Right kidney (tissue), 9 donors: ENCODE results near the gene C6orf52.
"Not testable (repeated sequence)": the region's sequence is repeated elsewhere in the genome, so short reads cannot be mapped to it uniquely, and the experiment has no call there.

Source experiments
- DNase-seq: peaks from one replicate; pipeline ENCODE4 v3.0.0-alpha.2; 2016
- long read RNA-seq, 8 donors: transcript quantifications; one replicate each; lab custom pipeline, GENCODE V29; 2026

Gene C6orf52
- long read RNA-seq, donor 1, partial matches to known transcripts, result 7 of 7 reads
- long read RNA-seq, donor 1, other reads (novel, unspliced or antisense), result 0 of 7 reads
- long read RNA-seq, donor 2, partial matches to known transcripts, result 19 of 20 reads
- long read RNA-seq, donor 2, other reads (novel, unspliced or antisense), result 0 of 20 reads
- long read RNA-seq, donor 3, partial matches to known transcripts, result 6 of 14 reads
- long read RNA-seq, donor 3, other reads (novel, unspliced or antisense), result 8 of 14 reads
- long read RNA-seq, donor 4, partial matches to known transcripts, result 50 of 58 reads
- long read RNA-seq, donor 4, other reads (novel, unspliced or antisense), result 6 of 58 reads
- long read RNA-seq, donor 5, result 0 reads
- long read RNA-seq, donor 6, result 0 reads
- long read RNA-seq, donor 7, partial matches to known transcripts, result 47 of 48 reads
- long read RNA-seq, donor 7, other reads (novel, unspliced or antisense), result 0 of 48 reads
- long read RNA-seq, donor 8, partial matches to known transcripts, result 0 of 1 reads
- long read RNA-seq, donor 8, other reads (novel, unspliced or antisense), result 0 of 1 reads

- DNase-seq, result peak; percentile 100
Observed at GRCh38 chr6:10694302-10695085, at the start of gene C6orf52, which contains the start of gene PAK1IP1. TSS of gene C6orf52 (minus strand) at chr6:10694616. CDS start at chr6:10687550, 7,066 bp downstream. TSS of gene PAK1IP1 (plus strand) at chr6:10694972. CDS start at chr6:10694986, 14 bp downstream.

DNA sequence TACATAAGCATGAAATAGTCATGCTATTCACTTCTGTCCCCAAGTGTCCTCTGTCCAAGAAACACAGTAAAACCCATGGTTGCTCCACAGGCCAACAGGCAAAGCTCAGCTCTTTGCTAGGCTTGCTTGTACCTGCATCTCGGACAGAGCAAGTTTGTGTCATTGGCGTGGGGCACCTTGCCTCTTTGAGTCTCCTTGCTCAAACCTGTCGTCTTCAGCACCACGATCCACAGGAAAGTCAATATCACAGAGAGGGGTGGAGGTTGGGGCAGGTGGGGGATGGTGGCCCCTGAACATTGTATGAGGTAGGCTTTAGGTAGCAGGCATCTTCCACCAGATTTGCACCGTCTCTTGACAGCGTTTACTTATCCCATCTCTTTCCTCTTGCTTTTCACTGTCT lies 49.1 kb upstream of the C6orf52 start:
- no peak for DNase-seq

DNA sequence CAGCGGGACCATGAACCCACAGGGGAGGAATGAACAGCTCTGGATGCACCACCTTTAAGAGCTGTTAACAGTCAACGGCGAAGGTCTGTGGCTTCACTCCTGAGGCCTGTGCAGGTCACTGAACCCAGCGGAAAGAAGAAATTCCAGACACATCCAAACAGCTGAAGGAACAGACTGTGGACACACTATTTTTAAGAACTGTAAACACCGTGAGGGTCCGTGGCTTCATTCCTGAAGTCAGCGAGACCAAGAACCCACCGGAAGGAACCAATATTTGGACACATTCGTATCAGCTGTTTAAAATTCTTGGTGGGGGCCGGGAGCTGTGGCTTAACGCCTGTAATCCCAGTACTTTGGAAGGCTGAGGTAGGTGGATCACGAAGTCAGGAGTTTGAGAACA lies 47.8 kb upstream of the C6orf52 start:
- DNase-seq, result no peak

- DNase-seq, result not testable (repeated sequence)
Observed at GRCh38 chr6:10741643-10742042, 47.2 kb upstream of the C6orf52 start.

DNA sequence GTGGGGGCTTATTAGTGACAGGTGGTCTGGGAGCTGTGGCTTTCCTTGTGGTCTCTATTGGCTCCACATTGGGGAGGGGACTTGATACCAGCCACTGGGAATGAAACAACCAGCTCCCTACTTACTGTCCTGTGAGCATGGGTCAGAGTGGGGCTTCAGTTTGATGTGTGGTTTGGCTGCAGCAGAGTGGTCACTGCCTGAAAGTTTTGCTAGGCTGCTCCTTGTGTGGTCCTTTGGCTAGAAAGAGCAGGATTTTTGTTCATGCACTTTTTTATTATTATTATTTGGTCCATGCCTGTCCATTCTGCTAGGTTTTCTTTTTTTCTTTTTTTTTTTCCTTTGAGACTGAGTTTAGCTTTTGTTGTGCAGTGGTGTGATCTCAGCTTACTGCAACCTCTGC lies 45.6 kb upstream of the C6orf52 start:
- no peak for DNase-seq

DNA sequence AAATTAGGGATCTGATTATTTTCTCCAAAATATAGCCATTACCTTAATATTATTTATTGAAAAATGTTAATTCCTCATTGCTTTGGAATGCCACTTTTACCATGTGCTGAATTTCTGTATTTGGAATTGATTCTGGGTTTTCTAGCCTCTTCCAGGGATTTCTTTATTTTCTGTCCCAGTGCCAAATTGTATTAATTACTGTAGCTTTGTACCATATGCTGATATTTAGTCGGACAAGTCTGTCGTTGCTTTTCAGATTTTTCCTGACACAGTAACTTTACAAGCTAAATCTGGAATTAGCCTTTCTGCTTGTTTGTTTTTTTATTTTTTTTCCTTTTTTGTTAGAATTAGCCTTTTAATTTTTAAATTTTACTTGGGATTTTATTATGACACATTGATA lies 42.3 kb upstream of the C6orf52 start:
- DNase-seq, result no peak

DNA sequence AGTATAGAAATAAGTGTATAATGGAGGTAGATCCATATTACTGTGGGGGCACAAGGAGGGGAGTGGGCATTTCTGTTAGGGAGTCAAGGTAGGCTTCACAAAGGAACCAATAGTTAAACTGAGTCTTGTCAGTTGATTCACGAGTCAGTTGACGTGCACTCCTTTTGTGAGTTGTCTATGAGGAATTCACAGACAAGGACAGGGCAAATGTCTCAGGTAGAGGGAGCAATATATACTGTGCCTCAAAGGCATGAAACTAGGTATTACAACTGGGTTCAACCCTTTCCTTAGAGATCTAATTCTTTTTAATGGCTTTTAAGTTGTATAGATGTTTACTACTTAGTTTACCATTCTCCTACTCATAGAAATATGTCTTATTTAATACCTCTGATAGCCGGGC lies 39.4 kb upstream of the C6orf52 start:
- DNase-seq, result no peak

DNA sequence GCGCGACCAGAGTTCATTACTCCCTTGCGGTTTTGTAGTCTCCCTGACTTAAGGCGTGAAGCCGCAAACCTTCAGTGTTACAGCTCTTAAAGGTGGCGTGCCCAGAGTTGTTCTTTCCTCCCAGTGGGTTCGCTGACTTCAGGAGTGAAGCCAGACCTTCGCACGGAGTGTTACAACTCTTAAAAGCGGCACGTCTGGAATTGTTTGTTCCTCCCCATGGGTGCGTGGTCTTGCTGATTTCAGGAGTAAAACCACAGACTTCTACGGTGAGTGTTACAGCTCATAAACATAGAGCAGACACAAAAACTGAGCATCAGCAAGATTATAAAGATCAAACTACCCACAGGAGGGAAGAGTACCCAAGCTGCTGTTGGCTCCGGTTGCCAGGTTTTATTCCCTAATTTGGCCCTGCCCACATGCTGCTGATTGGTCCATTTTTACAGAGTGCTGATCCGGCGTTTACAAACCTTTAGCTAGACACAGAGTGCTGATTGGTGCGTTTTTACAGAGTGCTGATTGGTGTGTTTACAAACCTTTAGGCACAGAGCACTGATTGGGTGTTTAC lies 38.8 kb upstream of the C6orf52 start:
- DNase-seq, result no peak

DNA sequence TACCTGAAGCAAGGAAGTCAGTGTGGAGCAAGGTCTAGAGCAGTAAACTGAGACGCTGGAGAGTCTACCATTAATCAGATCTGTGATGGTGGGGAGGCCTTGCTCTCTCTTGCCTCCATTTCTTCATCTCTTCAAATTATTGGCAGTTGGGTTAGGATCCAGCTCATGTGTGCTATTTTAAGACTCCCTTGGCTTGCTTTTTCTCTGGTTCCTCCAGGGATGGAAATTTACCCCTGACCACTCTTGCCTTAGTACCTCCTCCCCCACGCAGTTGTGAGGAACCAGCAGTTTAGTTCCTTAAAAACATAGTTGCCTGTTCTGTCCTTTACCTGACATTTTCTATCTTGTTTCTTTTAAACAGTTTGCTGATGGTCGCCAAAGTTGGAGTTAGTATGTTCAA lies 35.8 kb upstream of the C6orf52 start:
- no peak for DNase-seq

DNA sequence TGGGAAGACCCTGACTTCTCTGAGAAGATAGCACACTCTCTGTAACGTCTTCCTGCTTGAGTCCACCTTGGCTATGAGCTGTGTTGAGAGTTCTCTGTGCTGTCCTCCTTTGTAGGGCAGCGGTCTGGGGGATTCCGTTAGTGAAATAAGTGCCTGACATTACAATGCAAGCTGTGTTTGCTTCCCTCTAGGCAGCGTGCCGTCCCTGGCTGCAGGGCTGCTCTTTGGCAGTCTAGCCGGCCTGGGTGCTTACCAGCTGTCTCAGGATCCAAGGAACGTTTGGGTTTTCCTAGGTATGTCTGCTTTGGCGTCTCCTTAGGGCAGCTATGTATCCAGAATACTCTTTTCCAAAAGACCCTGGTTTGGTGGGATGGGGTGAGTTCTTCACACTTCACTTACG lies 31.3 kb upstream of the C6orf52 start:
- no peak for DNase-seq

DNA sequence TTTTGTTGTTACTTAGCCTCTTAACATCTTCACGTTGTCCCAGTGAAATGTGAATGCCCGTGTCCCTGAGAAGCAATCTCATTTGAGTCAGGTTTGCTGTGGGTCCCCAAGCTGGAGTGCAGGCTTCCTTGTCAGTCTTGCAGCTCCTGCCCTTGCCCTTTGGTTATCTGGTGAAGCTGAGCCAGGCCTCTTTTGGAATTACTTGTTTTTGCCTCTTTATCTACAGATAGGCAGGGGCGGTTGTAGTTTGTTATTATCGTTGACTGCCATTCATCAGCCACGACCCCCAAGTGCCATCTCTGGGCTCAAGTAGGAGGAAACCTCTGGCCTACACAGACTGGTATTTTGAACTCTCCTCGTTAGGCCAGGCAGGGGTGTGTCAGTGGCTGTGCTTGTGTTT lies 30.6 kb upstream of the C6orf52 start:
- no peak for DNase-seq

- no peak for DNase-seq
Observed at GRCh38 chr6:10723567-10723881, 29.1 kb upstream of the C6orf52 start.

DNA sequence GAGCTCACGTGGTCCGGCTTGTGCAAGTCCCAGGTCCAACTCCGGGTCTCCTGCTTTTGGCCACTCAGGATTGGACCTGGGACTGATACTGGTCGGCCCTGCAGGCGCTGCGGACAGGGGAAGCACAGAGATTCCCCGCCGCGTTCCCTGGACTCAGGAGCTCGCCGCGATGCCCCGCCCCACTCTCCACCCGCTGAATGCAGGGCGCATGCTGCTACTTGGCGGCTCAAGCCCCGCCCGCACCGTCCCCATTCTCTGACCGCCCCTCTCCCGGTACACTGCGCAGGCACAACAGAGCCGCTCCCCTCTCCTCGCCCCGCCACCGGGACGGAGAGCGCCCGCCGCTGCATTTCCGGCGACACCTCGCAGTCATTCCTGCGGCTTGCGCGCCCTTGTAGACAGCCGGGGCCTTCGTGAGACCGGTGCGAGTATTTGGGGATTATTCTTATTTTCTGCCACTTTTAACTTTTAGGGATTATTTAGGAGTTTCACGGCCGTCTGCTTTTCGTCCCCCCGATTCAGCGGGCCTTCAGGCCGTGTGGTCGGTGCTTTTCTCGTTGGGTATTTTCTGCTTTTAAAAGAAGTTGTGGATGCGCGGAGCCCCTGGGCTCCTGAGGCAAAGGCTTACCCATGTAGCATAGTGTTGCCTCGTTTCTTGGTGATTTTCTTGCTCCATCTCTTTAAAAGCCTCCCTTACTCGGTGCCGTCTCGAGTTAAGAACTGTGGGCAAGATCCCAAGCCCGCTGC lies 28.6 kb upstream of the C6orf52 start, which contains the start of gene TMEM14C:
Gene TMEM14C, plus strand, starts transcription at position 251 of the 747 bp plus-strand sequence. CDS start 1,544 bp downstream, outside the sequence.
- peak; percentile 83 for DNase-seq

DNA sequence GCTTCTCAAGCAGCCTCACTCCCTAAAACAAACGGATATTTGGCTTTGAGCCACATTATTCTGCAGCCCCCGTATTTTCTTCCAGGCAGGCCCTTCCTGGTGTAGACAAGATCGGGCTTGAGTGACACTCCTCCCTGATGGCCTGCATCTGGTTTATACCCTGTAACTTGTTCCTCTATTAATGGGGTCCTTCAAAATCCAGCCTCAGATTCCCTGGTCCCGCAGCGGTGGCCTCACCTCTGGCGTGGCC lies 28.1 kb upstream of the C6orf52 start:
- DNase-seq, result no peak

GRCh38 chr6:10721850-10722569 lies 27.6 kb upstream of the C6orf52 start:
- no peak for DNase-seq

DNA sequence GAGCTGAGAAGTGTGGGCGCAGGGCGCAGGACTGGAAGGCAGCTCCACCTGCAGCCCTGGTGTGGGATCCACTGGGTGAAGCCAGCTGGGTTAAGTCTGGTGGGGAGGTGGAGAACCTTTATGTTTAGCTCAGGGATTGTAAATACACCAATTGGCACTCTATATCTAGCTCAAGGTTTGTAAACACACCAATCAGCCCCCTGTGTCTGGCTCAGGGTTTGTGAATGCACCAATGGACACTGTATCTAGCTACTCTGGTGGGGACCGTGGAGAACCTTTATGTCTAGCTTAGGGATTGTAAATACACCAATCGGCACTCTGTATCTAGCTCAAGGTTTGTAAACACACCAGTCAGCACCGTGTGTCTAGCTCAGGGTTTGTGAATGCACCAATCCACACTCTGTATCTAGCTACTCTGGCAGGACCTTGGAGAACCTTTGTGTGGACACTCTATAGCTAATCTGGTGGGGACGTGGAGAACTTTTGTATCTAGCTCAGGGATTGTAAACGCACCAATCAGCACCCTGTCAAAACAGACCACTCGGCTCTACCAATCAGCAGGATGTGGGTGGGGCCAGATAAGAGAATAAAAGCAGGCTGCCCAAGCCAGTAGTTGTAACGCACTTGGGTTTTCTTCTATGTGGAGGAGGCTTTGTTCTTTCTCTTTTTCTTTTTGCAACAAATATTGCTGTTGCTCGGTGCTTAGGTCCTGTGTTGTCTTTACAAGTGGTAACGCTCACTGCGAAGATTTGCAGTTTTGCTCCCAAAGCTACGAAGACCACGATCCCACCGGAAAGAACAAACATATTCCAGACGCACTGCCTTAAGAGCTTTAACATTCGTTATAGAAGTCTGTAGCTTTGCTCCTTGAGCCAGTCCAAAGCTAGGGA lies 26.8 kb upstream of the C6orf52 start:
- DNase-seq, result not testable (repeated sequence)

- peak; percentile 77 for DNase-seq
Observed at GRCh38 chr6:10720265-10720959, 26.0 kb upstream of the C6orf52 start.

DNA sequence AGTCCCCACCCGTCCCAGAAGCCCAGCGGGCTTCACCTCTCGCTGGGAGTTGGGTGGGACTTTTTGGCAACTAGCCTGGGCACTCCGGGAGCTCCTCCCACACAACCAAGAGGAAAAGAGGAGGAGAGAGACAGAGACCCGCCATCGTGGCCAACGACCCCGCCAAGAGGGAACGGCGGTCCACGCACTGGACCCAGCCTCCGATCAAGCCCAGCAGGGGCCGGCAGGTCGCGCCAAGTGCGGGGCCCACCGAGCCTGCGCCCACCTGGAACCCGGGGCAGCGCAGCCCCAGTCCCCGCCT lies 25.5 kb upstream of the C6orf52 start:
- DNase-seq, result no peak

- DNase-seq, result no peak
Observed at GRCh38 chr6:10719296-10719963, 25.0 kb upstream of the C6orf52 start.

GRCh38 chr6:10713962-10714361 lies 19.5 kb upstream of the C6orf52 start:
- DNase-seq, result no peak
